Fibroblast of the aortic adventitia (primary cell): ENCODE measurements around the gene CERS1. TPM values are rescaled to one million over a fixed set of nuclear protein-coding genes. Genes with fewer than 3 reads are reported as not detected.
A peak's percentile ranks its signal among the peaks of the same experiment; 100 is the strongest.

ENCODE experiments used
- DNase-seq: peaks from one replicate; pipeline ENCODE4 v3.0.0-alpha.2; 2010; ENCODE audit warnings: low read depth
- H3K4me3 ChIP-seq: 2 replicates; pipeline ENCODE4 v1.5.1; 2011; ENCODE audit warnings: low read depth, mild to moderate bottlenecking, control low read depth, low read length, moderate library complexity
- total RNA-seq: library from RNA; depleted of rRNA; stranded (reverse); fragments of >200 nt; gene quantifications from 2 replicates; pipeline ENCODE4 v1.2.3, GENCODE V29; 2012; ENCODE audit warnings: low replicate concordance
- TF ChIP-seq, protein P1 (sequence below): IDR thresholded peaks from 2 replicates; pipeline ENCODE4 v1.5.1; 2011; ENCODE audit warnings: mild to moderate bottlenecking, low read length, control low read depth, inconsistent platforms; ENCODE audit not compliant: insufficient read depth

CERS1 gene
- total RNA-seq, 1 donor, result 1.6 TPM

DNA sequence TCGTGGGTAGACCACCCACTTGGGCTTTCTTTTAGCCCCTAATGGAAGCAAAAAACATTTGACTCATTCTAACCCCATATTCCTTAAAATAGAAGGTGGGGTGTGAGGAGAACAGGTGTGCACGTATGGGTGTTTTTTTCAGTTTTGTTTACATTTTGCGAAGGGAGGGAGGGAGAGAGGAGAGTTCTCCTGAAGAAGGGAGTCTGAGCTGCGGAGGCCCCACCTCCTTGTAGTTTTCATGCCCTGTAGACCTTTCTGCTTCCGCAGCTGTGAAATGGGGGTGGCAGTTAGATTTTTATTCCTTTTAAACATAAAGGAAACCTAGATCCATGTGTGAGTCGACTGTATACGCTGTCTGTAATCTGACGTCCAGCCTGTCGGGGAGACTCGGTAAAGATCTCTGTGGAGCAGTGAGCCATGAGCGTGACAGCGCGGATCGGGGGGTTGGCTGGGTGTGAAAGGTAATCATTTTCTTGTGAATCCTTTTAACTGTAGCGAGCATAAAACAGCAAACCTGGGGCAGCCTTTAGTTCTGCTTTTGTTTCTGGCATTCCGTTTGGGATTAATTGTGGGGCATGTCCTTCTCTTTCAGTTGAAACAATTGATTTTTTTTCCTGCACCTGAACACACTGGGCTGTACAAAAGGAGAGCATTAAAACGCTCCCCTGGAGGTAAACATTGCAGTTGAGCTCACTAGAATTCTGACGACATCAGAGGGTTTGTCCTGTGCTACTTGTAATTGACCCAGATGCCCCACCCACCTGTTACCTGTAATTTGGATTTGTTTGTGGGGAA is 61.9 kb downstream of the CERS1 start:
- TF ChIP-seq, protein P1, sequence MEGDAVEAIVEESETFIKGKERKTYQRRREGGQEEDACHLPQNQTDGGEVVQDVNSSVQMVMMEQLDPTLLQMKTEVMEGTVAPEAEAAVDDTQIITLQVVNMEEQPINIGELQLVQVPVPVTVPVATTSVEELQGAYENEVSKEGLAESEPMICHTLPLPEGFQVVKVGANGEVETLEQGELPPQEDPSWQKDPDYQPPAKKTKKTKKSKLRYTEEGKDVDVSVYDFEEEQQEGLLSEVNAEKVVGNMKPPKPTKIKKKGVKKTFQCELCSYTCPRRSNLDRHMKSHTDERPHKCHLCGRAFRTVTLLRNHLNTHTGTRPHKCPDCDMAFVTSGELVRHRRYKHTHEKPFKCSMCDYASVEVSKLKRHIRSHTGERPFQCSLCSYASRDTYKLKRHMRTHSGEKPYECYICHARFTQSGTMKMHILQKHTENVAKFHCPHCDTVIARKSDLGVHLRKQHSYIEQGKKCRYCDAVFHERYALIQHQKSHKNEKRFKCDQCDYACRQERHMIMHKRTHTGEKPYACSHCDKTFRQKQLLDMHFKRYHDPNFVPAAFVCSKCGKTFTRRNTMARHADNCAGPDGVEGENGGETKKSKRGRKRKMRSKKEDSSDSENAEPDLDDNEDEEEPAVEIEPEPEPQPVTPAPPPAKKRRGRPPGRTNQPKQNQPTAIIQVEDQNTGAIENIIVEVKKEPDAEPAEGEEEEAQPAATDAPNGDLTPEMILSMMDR, result no peak
- no peak for DNase-seq
- peak overlapping the region; percentile 83 for H3K4me3 ChIP-seq

DNA sequence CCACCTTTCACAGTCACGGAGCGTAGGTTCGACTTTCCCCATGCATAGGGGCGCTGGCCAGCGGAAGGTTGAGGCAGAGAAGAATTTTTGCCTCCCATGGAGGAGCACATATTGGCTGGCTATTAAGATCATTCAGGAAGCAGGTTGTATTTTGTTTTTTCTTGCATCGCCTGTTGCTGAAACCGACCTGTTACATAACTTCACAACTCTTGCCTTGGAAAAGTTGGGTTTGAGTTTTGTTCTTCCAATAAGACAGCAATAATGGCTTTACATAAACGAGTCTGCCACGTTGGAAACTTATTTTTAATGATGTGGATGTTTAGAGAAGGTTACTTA is 62.8 kb downstream of the CERS1 start:
- H3K4me3 ChIP-seq, result peak overlapping the region; percentile 83
- TF ChIP-seq, protein P1, result no peak
- no peak for DNase-seq

DNA sequence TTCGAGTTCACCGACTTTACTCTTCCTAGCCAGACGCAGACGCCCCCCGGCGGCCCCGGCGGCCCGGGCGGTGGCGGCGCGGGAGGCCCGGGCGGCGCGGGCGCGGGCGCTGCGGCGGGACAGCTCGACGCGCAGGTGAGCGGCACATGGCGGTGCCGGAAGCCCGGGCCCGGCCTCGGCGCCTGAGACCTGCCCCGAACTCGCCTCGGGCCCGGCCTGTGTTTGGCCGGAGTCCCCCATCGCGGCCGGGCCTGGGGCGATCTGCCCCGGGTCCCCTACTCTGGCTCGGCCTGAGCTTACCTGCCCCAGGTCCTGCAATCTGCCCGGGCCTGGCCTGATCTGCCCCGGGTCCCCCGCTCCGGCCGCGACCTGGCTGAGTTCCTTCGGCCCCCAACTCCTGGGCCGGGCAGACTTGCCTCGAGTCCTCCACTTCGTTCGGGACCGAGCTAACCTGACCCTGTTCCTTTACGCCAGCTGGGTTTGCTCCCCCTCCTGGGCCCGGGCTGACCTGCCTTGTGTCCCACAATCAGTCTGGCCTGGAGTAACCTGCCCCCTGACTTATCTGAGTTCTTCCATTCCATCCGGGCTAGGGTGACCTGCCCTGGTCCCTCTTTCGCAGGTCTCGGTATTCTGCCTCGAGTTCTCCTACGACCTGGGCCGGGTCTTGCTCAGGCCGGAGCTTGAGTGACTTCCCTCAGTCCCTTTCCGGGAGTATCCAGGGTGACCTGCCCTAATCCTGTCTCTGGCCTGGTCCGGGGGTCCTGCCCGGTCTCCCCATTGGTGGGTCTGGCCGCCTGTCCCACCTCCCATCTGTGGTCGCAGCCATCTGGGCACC is 63.4 kb downstream of the CERS1 start:
- H3K4me3 ChIP-seq, result peak overlapping the region; percentile 83
- TF ChIP-seq, protein P1, result peak; percentile 31
- DNase-seq, result no peak

DNA sequence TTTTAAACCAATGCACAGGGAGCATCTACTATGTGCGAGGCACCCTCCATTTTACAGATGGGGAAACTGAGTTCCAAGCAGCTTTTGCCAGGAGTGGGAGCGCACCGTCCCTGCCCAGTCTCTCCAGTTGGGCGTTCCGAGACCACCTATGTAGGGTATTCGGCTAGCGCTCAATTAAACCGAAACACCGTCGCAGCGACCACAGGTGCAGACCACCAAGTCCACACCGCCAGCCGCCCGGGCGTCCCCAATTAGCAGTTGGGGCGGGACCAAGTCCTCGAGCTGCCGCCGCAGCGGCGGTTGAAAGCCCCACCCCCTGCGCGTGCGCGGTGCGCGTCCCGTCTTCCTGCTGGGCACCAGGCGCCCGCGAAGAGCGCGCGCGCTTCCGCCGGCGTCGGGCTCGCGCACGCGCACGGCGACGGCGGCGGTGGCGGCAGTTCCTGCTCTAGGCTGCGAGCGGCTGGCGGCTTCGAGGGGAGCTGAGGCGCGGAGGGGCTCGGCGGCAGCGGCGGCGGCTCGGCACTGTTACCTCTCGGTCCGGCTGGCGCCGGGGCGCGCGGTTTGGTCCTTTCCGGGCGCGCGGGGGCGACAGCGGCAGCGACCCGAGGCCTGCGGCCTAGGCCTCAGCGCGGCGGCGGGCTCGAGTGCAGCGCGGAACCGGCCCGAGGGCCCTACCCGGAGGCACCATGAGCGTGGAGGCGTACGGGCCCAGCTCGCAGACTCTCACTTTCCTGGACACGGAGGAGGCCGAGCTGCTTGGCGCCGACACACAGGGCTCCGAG is 64.2 kb downstream of the CERS1 start, which contains the start of gene UPF1:
Gene UPF1, plus strand, starts transcription at position 436 of the 782 bp plus-strand sequence. Its CDS starts 251 bp downstream, at position 687.
- peak; percentile 86 for DNase-seq
- H3K4me3 ChIP-seq, result peak within 1 kb of the TSS; percentile 83
- TF ChIP-seq, protein P1, result no peak

DNA sequence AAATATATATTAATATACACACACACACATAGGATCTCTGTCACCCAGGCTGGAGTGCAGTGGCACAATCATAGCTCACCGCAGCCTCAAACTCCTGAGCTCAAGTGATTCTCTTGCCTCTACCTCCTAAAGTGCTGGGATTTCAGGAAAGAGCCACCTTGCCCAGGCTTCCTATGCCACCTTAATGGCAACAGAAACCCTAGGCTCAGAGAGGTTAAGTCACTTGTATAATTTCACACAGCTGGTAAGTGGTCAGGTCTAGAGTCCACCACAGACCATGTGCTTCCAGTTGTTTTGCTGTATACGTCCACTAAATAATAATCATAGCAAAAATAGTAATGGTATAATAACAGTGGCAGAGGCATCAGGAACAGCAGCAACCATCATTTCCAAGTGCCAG is 65.5 kb downstream of the CERS1 start:
- no peak overlapping the region for H3K4me3 ChIP-seq
- DNase-seq, result no peak
- TF ChIP-seq, protein P1, result no peak

DNA sequence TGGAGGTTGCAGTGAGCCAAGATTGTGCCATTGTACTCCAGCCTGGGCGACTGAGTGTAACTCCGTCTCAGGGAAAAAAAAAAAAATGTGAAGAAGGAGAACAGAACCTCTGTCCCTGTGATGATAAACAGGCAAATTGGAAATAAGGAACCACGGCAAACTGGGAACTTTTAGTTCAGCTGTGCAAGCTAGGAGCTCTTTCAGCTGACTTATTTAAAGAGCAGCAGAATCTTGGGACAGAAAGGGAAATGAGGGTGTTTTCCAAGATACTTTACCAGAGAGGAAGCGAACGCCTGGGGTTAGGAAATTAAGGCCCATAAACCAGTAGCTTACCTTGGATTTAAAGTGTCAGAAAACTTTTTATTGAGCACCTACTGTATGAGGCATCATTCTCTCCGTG is 67.2 kb downstream of the CERS1 start:
- TF ChIP-seq, protein P1, result no peak
- DNase-seq, result no peak

More for the DNA sequence above, 67.2 kb downstream of the CERS1 start:
- no peak overlapping the region for H3K4me3 ChIP-seq
